ENCODE results near the gene PATL1. TPM values are rescaled to one million over a fixed set of nuclear protein-coding genes. Genes with fewer than 3 reads are reported as not detected.

Gene PATL1
- total RNA-seq, 1 experiment from 2014 or later, result 7.4 TPM

- in situ Hi-C loops (cut with HindIII; ENCODE audit: low pct_unique_long_range_greater_than_20kb, low sequenced_read_pairs), result no loop called here
- no peak for DNase-seq (ENCODE audit: low read depth)
Observed at GRCh38 chr11:59678813-59679165, 10.0 kb upstream of the PATL1 start.

DNA sequence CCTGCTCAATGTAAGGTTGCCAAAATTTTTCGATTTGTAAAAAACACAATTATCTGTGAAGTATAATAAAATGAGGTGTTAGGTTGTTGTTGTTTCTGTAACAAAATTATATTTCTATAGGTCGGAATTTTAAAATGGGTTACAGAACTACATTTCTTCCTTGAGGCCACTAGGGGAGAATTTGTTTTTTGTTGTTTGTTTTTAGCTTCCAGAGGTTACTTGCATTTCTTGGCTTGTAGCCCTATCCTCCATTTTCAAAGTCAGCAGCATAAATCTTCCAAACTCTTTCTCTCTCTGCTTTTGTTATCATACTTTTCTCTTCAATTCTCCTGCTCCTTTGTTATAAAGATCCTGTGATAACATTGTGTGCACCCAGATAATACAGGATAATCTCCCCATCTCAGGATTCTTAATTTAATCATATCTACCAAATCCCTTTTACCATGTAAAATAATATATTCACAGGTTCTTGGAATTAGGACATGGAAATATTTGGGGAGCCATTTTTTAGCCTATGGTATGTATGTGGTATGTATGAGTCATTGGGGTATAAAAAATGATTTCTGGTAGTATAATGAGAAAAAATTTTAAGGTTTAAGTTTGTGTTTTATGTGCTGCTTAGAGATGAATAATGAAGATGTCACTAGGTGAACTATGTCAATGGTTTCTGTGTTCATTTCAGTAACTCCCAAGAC is 9.4 kb upstream of the PATL1 start:
- in situ Hi-C loops (cut with HindIII; ENCODE audit: low pct_unique_long_range_greater_than_20kb, low sequenced_read_pairs), result no loop called here

DNA sequence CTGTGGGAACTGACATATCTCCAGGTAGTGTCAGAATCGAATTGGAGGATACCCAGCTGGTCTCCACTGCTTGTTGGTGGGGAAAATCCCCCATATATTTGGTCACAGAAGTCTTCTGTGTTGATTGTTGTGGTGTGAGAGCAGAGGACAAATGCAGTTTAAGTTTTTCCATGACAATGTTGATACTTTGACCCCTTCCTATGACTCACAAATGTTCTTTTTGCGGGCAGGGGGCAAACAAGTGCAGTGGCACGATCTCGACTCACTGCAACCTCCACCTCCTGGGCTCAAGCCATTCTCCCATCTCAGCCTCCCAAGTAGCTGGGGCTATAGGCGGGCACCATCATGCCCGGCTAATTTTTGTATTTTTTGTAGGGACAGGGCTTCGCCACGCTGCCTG is 7.4 kb upstream of the PATL1 start:
- DNase-seq (ENCODE audit: low read depth), result no peak
- in situ Hi-C loops (cut with HindIII; ENCODE audit: low pct_unique_long_range_greater_than_20kb, low sequenced_read_pairs), result no loop called here

More for the DNA sequence above, 9.4 kb upstream of the PATL1 start:
- no peak for DNase-seq (ENCODE audit: low read depth)

DNA sequence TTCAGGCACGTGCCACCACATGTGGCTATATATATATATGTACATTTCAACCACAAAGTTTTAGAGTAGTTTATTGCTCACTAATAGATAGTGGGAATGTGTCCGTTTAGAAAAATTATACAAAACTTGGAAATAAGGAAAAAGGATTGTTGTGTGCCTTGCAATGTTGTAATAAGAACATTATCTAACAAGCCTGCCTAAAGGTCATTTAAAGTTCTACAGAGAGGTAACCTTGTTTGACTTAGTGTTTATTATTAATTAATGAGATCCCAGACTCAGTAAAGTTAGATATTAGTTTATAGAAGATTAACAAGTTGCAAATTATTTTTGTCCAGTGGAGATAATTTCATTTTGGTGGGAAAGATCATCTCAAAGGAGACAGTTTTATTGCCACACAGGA is 5.5 kb upstream of the PATL1 start:
- in situ Hi-C loops (cut with HindIII; ENCODE audit: low pct_unique_long_range_greater_than_20kb, low sequenced_read_pairs), result no loop called here
- DNase-seq (ENCODE audit: low read depth), result no peak

- DNase-seq (ENCODE audit: low read depth), result no peak
- in situ Hi-C loops (cut with HindIII; ENCODE audit: low pct_unique_long_range_greater_than_20kb, low sequenced_read_pairs), result no loop called here
Observed at GRCh38 chr11:59673291-59673690, 4.5 kb upstream of the PATL1 start.

GRCh38 chr11:59671471-59671870 is 2.6 kb upstream of the PATL1 start:
- in situ Hi-C loops (cut with HindIII; ENCODE audit: low pct_unique_long_range_greater_than_20kb, low sequenced_read_pairs), result no loop called here
- DNase-seq (ENCODE audit: low read depth), result no peak

DNA sequence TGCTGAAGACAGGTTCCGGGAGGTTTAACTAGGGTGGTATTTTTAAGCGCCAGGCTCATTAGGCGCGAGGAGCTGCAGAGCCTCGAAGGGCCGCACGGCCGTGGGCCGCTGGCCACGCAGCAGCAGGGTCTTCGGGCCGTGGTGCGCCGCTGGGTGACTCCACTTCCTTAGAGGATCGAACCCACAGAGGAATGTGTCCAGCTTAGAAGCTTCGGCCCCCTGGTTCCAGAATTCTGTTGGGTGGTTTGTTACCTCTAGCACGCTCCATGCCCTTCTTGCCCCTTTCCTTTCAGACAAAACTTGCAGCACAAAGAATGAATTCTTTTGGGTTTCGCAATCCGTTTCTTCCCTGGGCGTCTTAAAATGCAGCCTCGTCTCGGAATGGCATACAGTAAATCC is 773 bp upstream of the PATL1 start:
- in situ Hi-C loops (cut with HindIII; ENCODE audit: low pct_unique_long_range_greater_than_20kb, low sequenced_read_pairs), result no loop called here
- no peak for DNase-seq (ENCODE audit: low read depth)

- in situ Hi-C loops (cut with HindIII; ENCODE audit: low pct_unique_long_range_greater_than_20kb, low sequenced_read_pairs), result no loop called here
- DNase-seq (ENCODE audit: low read depth), result peak; percentile 33
Observed at GRCh38 chr11:59668188-59668949, 468 bp downstream of the PATL1 start.

DNA sequence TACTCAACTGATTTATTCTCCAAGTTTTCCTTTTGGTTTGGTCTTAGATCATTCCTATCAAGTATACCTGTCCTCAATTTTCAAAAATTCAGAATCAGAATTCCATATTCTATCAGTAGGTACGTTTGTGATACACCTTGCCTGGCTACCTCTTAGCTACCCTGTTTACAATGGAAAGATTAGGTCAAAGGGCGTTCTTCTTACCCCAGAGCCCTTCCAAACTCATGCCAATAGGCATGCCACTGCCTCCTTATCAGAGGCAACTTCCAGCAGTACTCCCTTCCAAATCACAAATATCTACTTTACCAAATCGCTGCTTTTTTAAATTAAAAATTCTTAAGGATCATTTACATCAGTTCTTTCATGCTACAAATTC is 1.0 kb downstream of the PATL1 start:
- in situ Hi-C loops (cut with HindIII; ENCODE audit: low pct_unique_long_range_greater_than_20kb, low sequenced_read_pairs), result no loop called here
- no peak for DNase-seq (ENCODE audit: low read depth)

GRCh38 chr11:59666969-59667368 is 1.9 kb downstream of the PATL1 start:
- DNase-seq (ENCODE audit: low read depth), result no peak
- in situ Hi-C loops (cut with HindIII; ENCODE audit: low pct_unique_long_range_greater_than_20kb, low sequenced_read_pairs), result no loop called here

- in situ Hi-C loops (cut with HindIII; ENCODE audit: low pct_unique_long_range_greater_than_20kb, low sequenced_read_pairs), result no loop called here
- DNase-seq (ENCODE audit: low read depth), result no peak
Observed at GRCh38 chr11:59660621-59661020, 8.2 kb downstream of the PATL1 start.

DNA sequence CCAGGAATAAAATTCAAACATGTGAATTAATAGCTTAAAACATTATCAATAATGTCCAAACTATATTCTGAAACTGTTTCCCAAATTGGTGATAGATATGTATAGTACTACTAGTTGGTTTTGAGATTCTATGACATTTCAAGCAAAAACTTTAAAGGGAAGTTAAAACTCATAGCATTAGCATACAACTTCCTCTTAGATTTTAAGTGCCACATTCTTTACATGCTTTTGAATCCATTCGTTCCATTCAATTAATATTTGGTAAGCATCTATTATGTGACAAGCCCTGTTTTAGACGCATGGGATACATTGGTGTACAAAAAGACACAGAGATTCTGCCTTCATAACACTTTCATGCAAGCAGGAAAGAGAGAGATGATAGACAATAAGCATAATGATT is 8.9 kb downstream of the PATL1 start:
- in situ Hi-C loops (cut with HindIII; ENCODE audit: low pct_unique_long_range_greater_than_20kb, low sequenced_read_pairs), result no loop called here
- no peak for DNase-seq (ENCODE audit: low read depth)

- no peak for DNase-seq (ENCODE audit: low read depth)
- in situ Hi-C loops (cut with HindIII; ENCODE audit: low pct_unique_long_range_greater_than_20kb, low sequenced_read_pairs), result no loop called here
Observed at GRCh38 chr11:59658036-59658435, 10.8 kb downstream of the PATL1 start.

GRCh38 chr11:59654893-59655292 is 13.9 kb downstream of the PATL1 start:
- in situ Hi-C loops (cut with HindIII; ENCODE audit: low pct_unique_long_range_greater_than_20kb, low sequenced_read_pairs), result no loop called here

DNA sequence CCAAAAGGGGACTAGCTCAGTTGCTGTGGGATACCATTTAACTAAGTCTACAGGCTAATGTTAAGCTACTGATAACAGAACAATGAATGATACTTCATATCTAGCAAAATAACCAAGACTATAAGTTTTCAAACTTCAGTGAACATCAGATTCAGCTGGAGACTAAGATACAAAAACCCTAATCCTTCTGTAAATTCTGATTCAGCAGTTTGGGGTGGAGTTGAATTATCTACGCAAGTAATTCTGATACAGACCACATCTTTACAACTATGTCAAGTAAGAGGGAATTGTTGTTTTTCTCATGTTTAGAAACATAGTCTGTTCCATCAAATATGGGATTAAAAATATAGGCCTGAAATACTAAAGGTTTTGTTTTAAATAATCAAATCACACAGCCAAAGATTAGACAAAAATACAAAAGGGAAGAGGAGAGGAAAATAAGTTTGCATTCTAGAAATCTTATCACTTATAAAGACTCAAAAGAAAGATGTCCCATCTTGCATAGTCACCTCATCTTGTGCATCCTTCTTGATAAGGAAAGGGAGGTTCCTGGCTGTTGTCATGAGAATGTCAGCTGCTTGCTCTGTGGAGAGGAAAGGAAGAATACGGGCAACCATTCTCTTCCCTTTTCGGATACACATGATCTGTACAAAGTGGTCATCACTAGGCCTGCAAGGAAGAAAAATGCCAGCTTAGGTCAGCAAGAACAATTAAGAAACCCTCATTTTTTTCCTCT is 21.4 kb downstream of the PATL1 start:
- DNase-seq (ENCODE audit: low read depth), result no peak
- in situ Hi-C loops (cut with HindIII; ENCODE audit: low pct_unique_long_range_greater_than_20kb, low sequenced_read_pairs), result no loop called here

More at GRCh38 chr11:59654893-59655292, 13.9 kb downstream of the PATL1 start:
- no peak for DNase-seq (ENCODE audit: low read depth)

DNA sequence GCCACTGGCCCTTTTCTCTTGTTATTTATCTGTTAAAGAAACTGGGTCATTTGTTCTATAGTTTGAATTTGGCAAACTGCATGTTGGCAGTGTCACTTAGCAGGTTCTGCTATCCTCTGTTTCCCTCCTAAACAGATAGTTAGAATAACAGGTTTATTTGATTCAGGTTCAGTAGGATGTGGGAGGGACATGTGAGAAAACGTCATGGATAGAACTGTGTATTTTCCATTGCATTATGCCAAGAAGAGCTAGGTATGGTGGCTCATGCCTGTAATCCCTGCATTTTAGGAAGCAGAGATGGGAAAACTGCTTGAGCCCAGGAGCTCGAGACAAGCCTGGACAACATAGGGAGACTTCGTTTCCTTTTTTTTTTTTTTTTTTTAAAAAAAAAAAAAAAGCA is 24.3 kb downstream of the PATL1 start:
- in situ Hi-C loops (cut with HindIII; ENCODE audit: low pct_unique_long_range_greater_than_20kb, low sequenced_read_pairs), result no loop called here
- no peak for DNase-seq (ENCODE audit: low read depth)

GRCh38 chr11:59643390-59643789 is 25.4 kb downstream of the PATL1 start:
- DNase-seq (ENCODE audit: low read depth), result no peak
- in situ Hi-C loops (cut with HindIII; ENCODE audit: low pct_unique_long_range_greater_than_20kb, low sequenced_read_pairs), result no loop called here

GRCh38 chr11:59641156-59641555 is 27.7 kb downstream of the PATL1 start:
- in situ Hi-C loops (cut with HindIII; ENCODE audit: low pct_unique_long_range_greater_than_20kb, low sequenced_read_pairs), result no loop called here
- no peak for DNase-seq (ENCODE audit: low read depth)

- no peak for DNase-seq (ENCODE audit: low read depth)
- in situ Hi-C loops (cut with HindIII; ENCODE audit: low pct_unique_long_range_greater_than_20kb, low sequenced_read_pairs), result no loop called here
Observed at GRCh38 chr11:59630493-59630892, 38.3 kb downstream of the PATL1 start.
